GM20431 (cell line): Measurements from ENCODE around the gene MOB2.

Experiments used
- in situ Hi-C: fragments of 300-500 bp; cut with MseI, MboI; formaldehyde crosslinking; loops from one replicate; pipeline ENCODE4 v1.15.0; 2020; ENCODE audit warnings: low sequenced_read_pairs; ENCODE audit not compliant: unreplicated experiment

Gene MOB2, protein sequence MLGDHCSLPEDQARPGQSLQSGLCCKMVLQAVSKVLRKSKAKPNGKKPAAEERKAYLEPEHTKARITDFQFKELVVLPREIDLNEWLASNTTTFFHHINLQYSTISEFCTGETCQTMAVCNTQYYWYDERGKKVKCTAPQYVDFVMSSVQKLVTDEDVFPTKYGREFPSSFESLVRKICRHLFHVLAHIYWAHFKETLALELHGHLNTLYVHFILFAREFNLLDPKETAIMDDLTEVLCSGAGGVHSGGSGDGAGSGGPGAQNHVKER

DNA sequence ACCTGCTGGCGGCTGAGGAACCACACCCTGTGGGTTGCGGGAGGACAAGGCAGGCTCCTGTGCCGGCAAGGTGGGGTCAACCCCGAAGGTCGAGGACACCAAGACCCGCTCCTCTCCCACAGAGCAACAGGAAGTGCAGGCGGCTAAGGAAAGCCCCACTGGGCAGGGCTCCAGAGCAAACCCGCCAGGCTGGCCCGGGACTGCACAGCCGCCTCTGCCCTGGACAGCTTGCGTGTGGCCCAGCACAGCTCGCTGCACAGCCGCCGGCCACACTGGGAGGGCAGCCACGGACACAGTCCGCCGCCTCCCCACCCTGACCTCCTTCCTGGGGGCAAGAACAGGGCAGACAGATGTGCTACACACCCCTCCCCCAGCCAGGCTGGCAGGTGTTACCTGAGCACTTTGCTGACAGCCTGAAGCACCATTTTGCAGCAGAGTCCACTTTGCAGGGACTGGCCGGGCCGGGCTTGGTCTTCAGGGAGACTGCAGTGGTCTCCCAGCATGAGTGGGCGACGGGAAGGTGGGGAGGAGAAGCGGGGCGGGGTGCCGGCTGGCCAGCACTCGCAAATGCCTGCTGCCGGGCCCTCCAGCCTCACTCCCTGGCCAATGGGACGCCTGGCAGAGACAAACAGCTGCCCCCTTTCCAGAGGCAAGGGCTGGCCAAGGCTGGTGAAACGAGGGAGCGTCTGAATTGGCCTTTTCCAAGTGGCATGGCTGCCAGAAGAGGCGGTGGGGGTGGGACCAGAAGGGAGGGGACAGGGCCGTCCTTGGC lies at the start of gene MOB2:
TSS of gene MOB2 (minus strand) at position 726 of the 772 bp plus-strand sequence. CDS start at position 503, 223 bp downstream.
- in situ Hi-C loops: no loop called here

DNA sequence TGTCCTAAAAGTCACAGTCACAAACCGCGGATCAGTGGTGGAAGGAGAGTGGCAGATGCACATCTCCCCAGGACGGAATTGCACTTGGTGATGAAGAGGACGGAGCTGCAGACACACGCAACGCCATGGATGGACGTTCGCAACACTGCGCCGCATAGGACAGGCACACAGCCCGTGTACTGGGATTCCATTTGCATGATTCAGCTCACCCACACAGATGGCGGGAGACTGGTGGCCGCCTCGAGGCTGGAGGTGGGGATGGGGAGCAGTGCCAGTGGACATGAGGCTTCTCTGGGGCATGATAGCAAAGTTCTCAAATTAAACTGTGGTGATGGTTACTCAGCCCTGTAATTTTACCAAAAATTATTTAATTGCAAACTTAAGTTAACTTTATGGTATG lies 48.1 kb upstream of the MOB2 start:
- in situ Hi-C loops: no loop called here

DNA sequence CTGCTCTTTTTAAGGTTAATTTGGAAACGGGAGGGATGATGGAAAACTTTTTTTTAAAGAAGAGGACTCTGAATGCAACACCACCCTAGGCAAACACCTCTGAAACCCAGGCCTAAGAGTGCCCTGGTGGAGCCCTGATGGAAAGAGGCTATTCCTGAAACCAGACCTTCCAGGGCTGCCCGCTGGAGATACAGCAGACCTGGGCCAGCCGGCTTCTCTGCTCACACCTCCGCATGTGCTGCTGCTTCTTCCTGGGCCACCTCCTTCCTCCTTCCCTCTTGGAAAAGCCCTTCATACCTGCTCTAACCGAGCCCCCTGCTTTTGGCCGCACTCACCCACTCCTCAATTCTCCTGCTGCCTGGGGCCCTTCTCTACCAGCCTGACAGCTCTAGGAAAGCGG lies 47.6 kb upstream of the MOB2 start:
- in situ Hi-C loops: no loop called here

DNA sequence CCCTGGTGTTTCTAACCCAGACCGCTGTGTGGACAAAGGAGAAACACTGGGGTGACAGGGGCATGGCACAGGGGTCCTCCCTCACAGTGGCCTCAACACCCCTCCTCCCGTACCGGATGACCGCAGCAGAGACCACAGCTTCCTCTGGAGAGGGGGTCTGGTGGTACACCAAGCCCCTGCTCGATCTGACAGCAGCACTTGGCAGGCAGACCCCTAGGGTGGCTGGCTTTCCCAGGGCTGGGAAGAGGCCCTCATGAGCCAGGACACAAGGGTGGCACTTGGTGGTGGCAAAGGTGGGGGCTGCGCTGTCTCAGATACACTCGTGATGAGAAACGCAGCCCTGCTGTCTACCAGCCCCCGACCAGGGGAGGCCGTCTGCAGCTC lies 46.8 kb upstream of the MOB2 start:
- in situ Hi-C loops: no loop called here

DNA sequence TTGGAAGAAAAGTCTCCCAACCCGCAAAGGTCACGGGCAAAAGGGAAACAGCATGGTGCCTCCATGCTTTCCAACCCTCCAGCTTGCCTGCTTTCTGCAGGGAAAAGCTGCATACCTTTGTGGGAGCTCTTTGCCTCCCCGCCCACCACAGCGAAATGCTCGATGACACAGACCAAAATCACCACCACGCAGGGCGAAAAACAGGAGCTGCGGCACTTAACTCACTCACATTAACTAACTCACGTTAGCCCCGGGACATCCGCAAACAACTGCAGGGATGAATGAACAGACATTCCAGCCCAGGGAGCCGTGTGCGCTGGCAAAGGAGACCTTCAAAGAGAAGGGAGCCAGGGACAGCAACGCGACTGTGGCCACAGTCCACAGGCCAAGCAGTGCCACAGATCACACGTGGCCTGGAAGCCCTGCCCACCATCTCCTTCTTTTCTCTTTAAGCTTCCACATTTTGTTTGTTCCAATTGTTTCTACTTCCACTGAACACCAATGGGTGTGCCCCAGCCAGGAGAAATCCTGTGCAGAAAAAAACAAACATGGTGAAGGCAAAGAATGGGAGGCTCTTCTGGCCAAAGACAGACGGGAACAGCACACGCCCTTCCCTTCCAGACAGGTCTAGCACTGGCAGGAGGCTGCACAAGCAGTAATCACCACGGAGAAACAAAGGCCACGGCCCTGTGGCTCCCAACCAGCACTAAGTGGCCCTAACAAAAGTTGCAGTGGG lies 46.2 kb upstream of the MOB2 start:
- in situ Hi-C loops: no loop called here

DNA sequence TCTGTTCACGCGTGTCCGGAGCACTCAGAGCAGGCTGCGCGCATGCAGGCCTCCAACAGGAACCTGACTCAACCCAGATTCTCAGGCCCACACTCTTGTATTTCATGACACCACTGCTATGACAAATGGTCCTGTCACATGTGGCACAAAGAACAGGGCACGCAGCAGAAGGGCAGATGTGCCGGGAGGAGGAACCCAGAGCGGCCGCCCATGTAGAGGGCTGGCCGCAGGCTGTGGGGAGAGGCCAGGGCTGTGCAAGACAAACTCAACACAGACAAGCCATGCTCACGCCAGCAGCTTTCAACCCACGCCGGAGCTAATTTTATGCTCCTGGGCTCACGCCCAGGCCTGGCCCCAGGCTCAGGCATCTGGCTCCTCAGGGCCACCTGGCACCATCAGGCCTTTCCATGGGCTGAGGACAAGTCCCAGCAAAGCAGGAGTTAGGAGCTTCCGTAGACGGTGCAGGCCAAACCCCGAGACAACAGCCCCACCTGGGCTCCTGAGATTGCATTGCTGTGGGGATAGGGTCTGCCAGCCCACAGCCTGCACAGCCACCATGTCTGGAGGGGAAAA lies 45.5 kb upstream of the MOB2 start:
- in situ Hi-C loops: no loop called here

DNA sequence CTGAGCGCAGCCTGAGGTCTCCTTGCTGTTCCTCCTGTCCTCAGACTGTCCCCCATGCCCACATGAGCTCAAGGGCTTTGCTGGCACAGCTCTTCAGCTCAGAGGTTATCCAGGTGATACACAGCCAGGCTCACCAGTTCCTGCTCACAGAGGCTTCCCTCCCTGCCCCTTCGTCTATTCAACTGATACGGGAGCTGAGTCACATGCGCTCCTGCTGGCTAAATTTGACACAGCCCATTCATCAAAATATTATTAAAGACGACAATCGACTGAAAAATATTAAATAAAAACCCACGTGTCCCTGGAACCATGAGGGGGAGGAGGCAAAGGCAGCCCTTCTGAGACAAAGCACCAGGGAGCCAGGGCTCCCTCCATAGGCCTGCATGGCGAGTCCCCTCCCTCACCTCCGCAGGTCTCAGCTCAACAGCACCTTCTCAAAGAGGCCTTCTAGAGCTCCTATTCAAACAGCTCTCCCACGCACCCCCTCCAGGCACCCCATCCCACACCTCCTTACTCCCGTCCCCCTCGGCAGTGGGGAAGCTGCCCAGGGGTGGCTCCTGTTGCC lies 45.0 kb upstream of the MOB2 start:
- in situ Hi-C loops: no loop called here

DNA sequence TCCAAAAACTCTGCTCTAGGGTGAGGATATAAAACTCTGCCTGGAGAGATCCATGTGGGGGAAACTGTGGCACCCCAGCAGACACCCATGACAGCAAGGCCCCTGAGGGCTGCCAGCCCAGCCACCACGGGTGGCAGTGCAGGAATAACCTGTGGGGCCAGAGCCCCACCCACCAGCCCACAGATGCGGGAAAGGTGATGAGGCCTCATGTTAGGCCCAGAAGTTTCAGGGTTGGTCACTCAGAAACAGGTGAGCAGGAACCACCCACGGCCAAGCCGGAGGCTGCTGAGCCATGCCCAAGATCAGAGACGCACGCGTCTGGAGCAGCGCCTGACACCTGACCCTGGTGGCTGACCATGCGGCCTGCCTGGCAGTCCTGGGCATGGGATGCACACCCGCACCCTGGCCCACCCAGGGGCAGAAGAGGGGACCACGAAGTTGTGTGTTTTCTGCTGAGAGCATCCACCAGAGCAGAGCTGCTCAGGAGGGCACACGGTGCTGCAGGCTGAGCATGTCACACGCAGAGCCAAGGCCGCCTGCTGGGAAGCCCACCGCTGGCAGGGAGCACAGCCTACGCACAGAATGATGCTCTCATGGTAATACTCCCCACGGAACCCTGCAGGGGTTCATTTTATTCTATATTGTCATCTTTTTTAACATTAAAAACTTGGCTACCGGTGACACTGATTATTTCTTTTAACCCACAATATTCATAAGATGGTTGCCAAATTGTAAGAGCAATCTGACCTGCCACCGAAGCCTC lies 44.3 kb upstream of the MOB2 start:
- in situ Hi-C loops: no loop called here

DNA sequence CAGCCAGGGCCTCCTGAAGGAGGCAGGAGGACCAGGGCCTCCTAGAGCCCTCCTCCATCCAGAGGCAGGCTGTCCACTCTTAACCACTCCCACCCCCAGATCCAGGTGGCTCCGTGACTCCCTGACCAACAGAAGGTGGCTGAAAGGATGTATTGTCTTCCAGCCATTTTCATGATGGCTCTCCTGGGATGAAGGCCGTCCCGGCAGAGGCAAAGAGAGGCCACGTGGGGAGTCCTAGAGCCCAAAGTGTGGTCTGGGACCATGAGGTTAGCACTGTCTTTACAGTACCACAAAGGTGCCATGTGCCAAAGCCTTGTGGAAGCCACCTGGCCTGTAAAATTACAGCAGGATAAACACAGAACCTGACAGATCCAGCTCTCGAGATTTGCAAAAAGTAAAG lies 43.2 kb upstream of the MOB2 start:
- in situ Hi-C loops: no loop called here

DNA sequence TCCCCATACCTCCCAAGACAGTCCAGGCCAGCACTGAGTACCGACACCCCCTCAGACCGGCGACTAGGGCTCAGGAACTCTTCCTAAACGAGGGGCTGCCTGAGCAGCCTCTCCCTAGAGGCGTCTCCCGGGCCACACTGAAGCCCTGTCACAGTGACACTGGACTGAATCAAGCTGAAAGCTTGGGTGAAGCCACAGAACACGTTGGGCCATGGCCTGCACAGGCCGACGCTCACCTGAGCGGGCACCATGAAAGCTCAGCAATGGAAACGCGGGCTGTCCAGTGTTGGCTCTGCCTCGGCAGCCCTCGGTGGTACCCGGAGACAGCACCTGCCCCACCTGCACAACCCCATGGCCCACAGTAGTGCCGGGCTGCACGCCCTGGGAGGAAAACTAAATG lies 42.7 kb upstream of the MOB2 start:
- in situ Hi-C loops: no loop called here

DNA sequence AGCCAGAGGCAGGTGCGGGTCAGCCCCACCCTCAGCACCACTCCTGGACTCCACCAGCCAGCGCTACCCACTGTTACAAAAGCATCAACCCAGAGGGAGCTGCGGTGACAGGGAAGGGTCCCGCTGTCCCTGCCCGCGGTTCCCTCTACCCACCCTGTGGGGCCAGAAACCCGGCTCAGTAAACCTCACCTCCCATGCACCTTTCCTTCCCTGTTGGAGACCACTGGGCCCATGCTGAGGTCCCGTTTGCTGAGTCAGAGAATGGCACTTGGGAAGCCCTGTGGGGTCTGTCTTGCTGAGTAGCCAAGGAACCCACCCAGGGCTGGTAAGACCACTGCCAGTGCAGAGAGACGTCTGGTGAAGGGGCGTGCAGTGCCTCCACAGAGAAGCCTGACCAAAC lies 42.1 kb upstream of the MOB2 start:
- in situ Hi-C loops: no loop called here

DNA sequence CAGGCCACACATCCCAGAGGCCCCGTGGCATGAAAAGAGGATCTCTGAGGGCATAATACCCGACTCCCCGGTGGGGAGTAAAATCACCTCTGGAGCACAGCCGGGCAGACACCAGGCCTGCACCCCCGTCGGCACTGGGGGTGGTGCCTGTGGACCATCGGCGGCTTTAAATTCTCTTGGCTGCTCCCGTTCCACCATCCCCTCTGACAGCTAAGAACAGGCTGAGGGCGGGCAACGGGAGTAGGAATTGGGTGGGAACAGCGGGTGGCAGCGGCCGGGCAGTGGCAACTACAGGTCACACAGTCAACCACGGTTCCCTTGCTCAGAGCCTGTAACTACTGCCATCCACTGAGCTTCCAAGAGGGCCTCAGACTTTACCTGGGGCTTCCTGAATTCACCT lies 40.2 kb upstream of the MOB2 start:
- in situ Hi-C loops: no loop called here

DNA sequence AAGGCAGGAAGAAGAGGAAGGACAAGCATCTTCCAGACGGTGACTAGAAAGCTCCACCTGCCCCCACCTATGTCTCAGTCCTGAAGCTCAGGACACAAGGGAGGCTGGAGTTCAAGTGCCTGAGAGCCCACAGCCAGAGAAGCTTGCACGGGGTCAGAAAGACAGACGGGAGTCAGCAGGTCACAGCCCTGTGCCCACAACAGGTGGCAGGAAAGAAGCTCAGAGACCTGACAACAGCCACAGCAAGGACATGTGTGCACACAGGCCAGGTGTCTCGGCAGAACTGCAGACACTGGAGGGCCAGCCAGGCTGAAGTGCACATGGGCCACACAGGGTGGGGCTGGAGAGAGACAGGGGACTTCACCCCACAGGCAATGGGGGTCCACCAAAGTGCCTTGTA lies 37.2 kb upstream of the MOB2 start:
- in situ Hi-C loops: no loop called here

DNA sequence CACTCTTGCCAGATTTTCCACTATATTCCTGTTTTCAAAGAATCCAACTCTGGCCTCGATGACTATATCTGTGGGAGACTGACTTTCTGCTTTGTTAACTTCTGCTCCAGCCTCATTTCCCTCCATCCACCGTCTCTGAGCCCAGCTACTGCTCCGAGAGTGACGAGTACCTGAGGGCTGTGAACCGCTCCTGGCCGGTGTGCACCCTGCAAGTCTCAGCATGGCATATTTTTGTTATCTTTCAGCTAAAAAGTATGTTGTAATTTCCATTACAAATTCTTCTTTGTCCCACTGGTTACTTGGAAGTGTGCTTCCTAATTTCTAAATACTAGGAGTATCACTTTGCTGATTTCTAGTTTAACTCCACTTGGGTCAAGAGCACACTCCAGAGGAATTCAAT lies 36.5 kb upstream of the MOB2 start:
- in situ Hi-C loops: no loop called here

DNA sequence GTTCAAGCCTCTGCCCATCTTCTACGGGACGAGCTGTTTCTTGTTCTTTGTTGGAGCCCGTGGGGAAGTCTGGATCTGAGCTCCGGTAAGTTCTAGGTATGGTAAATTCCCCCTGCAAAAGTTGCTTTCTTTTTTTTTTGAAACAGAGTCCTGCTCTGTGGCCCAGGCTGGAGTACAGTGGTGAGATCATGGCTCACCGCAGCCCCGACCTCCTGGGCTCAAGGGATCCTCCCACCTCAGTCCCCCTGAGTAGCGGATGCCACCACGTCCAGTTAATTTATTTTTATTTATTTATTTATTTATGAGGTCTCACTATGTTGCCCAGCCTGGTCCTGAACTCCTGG lies 35.5 kb upstream of the MOB2 start:
- in situ Hi-C loops: no loop called here

DNA sequence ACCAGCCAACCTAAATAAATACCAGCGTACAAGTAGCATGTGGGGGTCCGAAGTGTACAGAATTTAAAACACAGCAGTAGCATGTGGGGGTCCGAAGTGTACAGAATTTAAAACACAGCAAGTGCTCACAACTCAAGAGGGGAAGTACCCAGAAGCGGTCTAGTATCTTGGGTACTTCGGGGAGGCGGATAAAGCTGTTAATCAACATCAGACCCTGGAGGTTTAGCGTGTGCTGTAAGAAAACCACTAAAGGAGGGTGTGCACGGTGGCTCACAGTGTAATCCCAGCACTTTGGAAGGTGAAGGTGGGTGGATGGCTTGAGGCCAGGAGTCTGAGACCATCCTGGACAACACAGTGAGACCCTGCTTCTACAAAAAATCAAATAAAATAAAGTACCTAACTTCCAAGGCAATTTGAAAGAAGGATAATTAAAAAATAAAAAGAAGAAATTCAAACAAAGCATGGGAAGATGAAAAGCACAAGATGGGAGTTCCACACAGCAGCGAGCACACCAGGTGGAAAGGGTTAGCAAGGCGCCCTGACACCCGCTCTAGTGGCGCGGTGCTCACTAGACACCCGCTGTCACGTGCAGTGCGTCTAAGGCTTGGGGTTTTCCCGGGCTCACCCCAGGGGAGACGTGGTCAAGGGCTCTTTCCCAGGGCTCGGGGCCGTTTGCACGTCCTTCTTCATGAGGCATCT lies 35.0 kb upstream of the MOB2 start:
- in situ Hi-C loops: no loop called here

DNA sequence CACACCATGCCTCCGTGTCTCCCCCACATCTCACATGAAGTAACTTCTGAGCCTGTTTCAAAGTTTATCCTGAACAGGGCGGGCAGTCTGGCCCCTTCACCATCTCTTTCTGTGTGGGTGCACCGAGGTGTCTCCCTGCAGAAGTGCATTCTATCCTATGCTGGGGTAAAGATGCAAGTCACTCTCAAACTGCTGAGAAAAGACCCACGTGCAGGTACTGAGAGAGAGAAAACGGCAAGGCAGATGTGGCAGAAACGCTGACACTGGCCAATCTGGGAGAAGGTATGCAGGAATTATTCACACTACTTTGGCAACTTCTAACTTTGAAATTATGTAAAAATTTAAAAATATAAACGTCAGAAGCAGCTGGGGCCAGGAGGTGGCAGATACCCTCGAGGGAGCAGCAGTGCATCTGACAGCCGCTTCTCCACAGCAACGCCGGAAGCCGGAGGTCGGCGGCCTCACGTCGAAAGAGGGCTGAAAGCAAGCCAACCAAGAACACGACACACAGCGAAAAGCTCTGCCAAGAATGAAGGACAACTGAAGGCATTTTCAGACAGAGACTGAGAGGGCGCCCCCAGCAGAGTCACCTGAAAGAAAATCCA lies 34.2 kb upstream of the MOB2 start:
- in situ Hi-C loops: no loop called here

DNA sequence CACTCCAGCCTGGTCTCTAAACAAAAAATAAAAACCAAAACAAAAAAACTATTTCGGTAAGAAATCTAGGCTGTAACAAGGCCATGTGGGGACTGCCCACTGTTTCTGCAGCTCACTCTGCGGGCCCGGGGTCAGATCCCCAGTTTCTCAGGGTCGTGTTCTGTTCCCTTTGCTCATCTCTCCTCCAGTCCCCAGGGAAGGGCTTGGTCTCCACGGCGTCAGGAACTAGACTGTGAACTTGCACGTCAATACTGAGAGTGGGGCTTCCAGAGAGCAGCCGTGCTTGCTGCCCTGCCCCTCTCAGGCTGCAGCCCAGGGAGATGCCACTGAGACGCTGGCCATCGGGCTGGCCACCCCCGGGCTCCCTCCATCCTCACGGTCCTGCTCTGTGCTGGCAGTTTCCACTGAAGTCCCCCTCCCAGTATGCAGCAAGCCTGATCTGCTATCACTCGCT lies 33.7 kb upstream of the MOB2 start:
- in situ Hi-C loops: no loop called here
